ENCODE measurements around the gene FLVCR1. TPM values are rescaled to one million over a fixed set of nuclear protein-coding genes. Genes with fewer than 3 reads are reported as not detected.

Gene FLVCR1
- total and polyA plus RNA-seq, 4 donors = 0.85 to 14.6 (median 2.4) TPM

DNA sequence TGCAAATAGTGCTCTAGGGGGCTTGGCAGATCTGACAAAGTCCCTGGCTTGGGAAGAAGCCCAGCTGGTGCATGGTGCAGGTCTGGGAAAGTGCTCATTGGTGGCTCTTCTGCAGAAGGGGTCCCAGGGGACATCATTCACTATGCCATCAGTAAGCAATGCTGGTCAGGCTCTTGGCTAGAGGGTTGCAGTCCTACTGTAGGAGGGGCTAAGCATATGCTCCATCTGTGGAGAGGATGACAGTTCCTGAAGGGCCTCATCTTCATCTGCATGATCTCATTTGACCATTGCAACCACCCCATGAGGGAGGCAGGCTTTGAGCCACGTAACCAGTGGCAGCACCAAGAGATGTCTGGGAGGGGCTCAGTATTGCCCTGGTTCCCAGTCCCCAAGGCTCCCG lies 60.7 kb downstream of the FLVCR1 start:
- Histone ChIP-seq H3K36me3 (ENCODE audit: control insufficient read depth in 4 of 4, insufficient read depth in 3 of 4, low read depth in 1 of 4, low read length in 3 of 4) (no peaks in the 10 kb centered on the region), H3K27me3 (ENCODE audit: control insufficient read depth in 4 of 4, insufficient read depth in 4 of 4, low read length in 3 of 4) (no peaks in the 10 kb centered on the region), H3K4me1 (ENCODE audit: control insufficient read depth in 4 of 4, insufficient read depth in 4 of 4, low read length in 3 of 4) (no peaks in the 10 kb centered on the region), H3K4me3 (ENCODE audit: low read depth in 1 of 3, low read length in 3 of 3) (no peak overlapping the region), H3K27ac (ENCODE audit: low read depth in 1 of 2, low read length in 2 of 2) (no peak overlapping the region), H3K9ac (ENCODE audit: low read depth in 1 of 2, low read length in 2 of 2) (no peak overlapping the region), H3K9me3 (ENCODE audit: control insufficient read depth in 4 of 4, low read length in 3 of 4) (no peaks in the 10 kb centered on the region)
- TF ChIP-seq TAF1 (conservative IDR thresholded peaks at IDR 0.05) = no peak
- TF ChIP-seq GABPA (IDR thresholded peaks at IDR 0.05 in 1 of 2, conservative IDR thresholded peaks at IDR 0.05 in 1 of 2) = no peak
- no peak for TF ChIP-seq HNF4G (IDR thresholded peaks at IDR 0.05)
- WGBS = 83% methylated on average over 2 of the region's 2 CpGs
- no peak for DNase-seq (ENCODE audit: low spot score)

GRCh38 chr1:212920246-212920645 lies 62.2 kb downstream of the FLVCR1 start:
- H3K4me1 ChIP-seq (ENCODE audit: control insufficient read depth in 4 of 4, insufficient read depth in 4 of 4, low read length in 3 of 4) = no peaks in the 10 kb centered on the region
- 74% methylated on average over 7 of the region's 7 CpGs for WGBS
- H3K9ac ChIP-seq (ENCODE audit: low read depth in 1 of 2, low read length in 2 of 2) = no peak overlapping the region
- no peak overlapping the region for H3K27ac ChIP-seq (ENCODE audit: low read depth in 1 of 2, low read length in 2 of 2)
- H3K9me3 ChIP-seq (ENCODE audit: control insufficient read depth in 4 of 4, low read length in 3 of 4) = no peaks in the 10 kb centered on the region
- no peak overlapping the region for H3K4me3 ChIP-seq (ENCODE audit: low read depth in 1 of 3, low read length in 3 of 3)
- TF ChIP-seq REST (IDR thresholded peaks at IDR 0.05) = no peak
- TF ChIP-seq TAF1 (conservative IDR thresholded peaks at IDR 0.05) = no peak
- no peak for TF ChIP-seq EGR1 (IDR thresholded peaks at IDR 0.05; ENCODE audit: low read depth in 2 of 2)
- TF ChIP-seq, protein P1, sequence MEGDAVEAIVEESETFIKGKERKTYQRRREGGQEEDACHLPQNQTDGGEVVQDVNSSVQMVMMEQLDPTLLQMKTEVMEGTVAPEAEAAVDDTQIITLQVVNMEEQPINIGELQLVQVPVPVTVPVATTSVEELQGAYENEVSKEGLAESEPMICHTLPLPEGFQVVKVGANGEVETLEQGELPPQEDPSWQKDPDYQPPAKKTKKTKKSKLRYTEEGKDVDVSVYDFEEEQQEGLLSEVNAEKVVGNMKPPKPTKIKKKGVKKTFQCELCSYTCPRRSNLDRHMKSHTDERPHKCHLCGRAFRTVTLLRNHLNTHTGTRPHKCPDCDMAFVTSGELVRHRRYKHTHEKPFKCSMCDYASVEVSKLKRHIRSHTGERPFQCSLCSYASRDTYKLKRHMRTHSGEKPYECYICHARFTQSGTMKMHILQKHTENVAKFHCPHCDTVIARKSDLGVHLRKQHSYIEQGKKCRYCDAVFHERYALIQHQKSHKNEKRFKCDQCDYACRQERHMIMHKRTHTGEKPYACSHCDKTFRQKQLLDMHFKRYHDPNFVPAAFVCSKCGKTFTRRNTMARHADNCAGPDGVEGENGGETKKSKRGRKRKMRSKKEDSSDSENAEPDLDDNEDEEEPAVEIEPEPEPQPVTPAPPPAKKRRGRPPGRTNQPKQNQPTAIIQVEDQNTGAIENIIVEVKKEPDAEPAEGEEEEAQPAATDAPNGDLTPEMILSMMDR (IDR thresholded peaks at IDR 0.05; ENCODE audit: low read depth, low read length, missing input control) = no peak
- TF ChIP-seq RXRA (IDR thresholded peaks at IDR 0.05) = no peak
- TF ChIP-seq NR2F2 (IDR thresholded peaks at IDR 0.05) = no peak
- no peak for TF ChIP-seq YY1 (IDR thresholded peaks at IDR 0.05)
- TF ChIP-seq HNF4G (IDR thresholded peaks at IDR 0.05) = no peak
- TF ChIP-seq HNF4A (conservative IDR thresholded peaks at IDR 0.05) = no peak
- TF ChIP-seq GABPA (IDR thresholded peaks at IDR 0.05 in 1 of 2, conservative IDR thresholded peaks at IDR 0.05 in 1 of 2) = no peak
- no peak for TF ChIP-seq RAD21 (IDR thresholded peaks at IDR 0.05)
- TF ChIP-seq, protein P2, sequence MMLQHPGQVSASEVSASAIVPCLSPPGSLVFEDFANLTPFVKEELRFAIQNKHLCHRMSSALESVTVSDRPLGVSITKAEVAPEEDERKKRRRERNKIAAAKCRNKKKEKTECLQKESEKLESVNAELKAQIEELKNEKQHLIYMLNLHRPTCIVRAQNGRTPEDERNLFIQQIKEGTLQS (IDR thresholded peaks at IDR 0.05) = no peak
- no peak for TF ChIP-seq SP1 (IDR thresholded peaks at IDR 0.05)
- TF ChIP-seq FOXA2 (IDR thresholded peaks at IDR 0.05) = no peak
- TF ChIP-seq, protein P3, sequence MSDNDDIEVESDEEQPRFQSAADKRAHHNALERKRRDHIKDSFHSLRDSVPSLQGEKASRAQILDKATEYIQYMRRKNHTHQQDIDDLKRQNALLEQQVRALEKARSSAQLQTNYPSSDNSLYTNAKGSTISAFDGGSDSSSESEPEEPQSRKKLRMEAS (IDR thresholded peaks at IDR 0.05) = no peak
- no peak for TF ChIP-seq FOXA1 (IDR thresholded peaks at IDR 0.05)
- DNase-seq (ENCODE audit: low spot score) = no peak
- no peaks in the 10 kb centered on the region for H3K36me3 ChIP-seq (ENCODE audit: control insufficient read depth in 4 of 4, insufficient read depth in 3 of 4, low read depth in 1 of 4, low read length in 3 of 4)
- H3K27me3 ChIP-seq (ENCODE audit: control insufficient read depth in 4 of 4, insufficient read depth in 4 of 4, low read length in 3 of 4) = no peaks in the 10 kb centered on the region

Measured in liver (tissue), 9 donors.